ENCODE results near the gene TOX2. TPM values are rescaled to one million over a fixed set of nuclear protein-coding genes. Genes with fewer than 3 reads are reported as not detected.
A peak's percentile ranks its signal among the peaks of the same experiment; 100 is the strongest.

TOX2 gene
- total RNA-seq, 2 donors from 2014 or later, result 4.0 to 5.6 TPM

DNA sequence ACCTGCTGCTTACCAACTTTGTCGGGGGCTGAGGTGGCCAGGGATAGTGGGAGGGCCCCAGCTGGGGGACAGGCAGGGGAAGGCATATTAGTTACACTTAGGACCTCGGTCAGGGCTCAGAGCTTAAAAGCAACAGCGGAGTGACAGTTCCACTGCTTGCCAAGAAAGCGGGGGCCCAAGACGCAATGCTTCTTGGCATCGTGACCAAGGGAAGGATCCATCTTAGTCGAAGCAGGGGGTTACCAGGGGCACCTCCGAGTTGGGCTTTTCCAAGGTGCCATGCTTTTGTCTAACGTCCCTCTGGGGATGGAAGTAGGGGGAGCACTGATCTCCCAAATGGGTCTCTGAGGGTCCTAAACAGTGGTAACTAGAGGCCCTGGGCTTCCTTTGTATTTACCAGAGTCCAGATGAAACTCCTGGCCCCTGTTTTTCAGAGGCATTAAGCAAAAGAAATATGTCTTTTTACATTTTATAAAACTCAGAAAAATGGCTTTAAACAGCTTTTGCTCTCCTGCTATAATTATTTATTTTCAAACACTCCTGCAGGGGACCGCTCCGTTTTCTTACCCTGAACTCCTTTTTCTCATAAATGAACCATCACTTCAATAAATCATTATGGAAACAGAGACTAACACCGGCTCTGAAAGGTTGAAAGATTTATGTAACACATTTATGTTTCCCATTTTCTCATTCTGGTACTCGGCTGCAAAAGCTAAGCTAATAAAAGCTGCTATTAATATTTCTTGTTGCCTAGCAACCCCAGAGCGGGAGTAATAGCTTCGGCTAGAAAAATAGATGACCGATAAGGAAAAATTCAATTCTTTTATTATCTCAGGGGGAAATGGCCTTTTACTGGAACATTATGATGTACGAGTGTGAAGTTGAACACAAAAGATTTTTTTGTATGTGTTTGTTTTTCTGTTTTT lies 100.4 kb downstream of the TOX2 start:
- Mint-ChIP-seq H3K27me3 (peaks cover 8 to 14% of the 10 kb centered on the region in 2 donors), H3K27ac (no peak overlapping the region), H3K36me3 (no peaks in the 10 kb centered on the region), H3K4me3 (no peak overlapping the region), H3K4me1 (ENCODE audit: low read depth in 2 of 2) (peaks cover 36 to 38% of the 10 kb centered on the region in 2 donors), H3K9me3 (no peaks in the 10 kb centered on the region)
- ATAC-seq (no peak), DNase-seq (ENCODE audit: low spot score) (no peak)

- H3K27ac Mint-ChIP-seq, result no peak overlapping the region
- no peaks in the 10 kb centered on the region for H3K36me3 Mint-ChIP-seq
- DNase-seq (ENCODE audit: low spot score), result no peak
- no peaks in the 10 kb centered on the region for H3K9me3 Mint-ChIP-seq
- peaks cover 9 to 12% of the 10 kb centered on the region in 2 donors for H3K27me3 Mint-ChIP-seq
- no peak overlapping the region for H3K4me3 Mint-ChIP-seq
- H3K4me1 Mint-ChIP-seq (ENCODE audit: low read depth in 2 of 2), result peaks cover 33 to 36% of the 10 kb centered on the region in 2 donors
- ATAC-seq, result no peak
Measured at GRCh38 chr20:44015733-44016103, 101.1 kb downstream of the TOX2 start.

GRCh38 chr20:44016525-44016924 lies 101.9 kb downstream of the TOX2 start:
- ATAC-seq, result no peak
- Mint-ChIP-seq H3K4me3 (no peak overlapping the region), H3K27ac (peak overlapping the region; percentile 24 to 72), H3K36me3 (no peaks in the 10 kb centered on the region), H3K9me3 (no peaks in the 10 kb centered on the region), H3K4me1 (ENCODE audit: low read depth in 2 of 2) (peaks cover 28 to 30% of the 10 kb centered on the region in 2 donors), H3K27me3 (peaks cover 6 to 8% of the 10 kb centered on the region in 2 donors)
- DNase-seq (ENCODE audit: low spot score), result no peak

DNA sequence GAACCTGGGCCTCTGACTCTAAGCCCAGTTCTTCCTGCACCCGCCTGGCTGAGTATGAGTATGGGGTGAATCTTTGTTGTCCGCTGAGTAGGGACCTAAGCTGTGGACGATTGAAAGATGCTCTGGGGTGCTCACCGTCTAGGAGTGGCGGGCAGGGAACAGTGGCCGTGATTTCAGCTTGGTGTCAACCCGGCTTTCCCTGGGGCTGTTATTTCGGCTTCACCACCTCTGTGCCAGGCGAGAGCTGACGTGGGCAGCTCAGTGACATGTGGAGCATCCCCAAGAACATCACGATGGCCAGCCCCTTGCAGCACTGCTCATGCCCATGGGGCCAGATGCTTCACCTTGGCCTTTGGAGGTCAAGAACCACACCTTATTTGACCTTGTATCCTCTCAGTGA lies 102.6 kb downstream of the TOX2 start:
- H3K4me1 Mint-ChIP-seq (ENCODE audit: low read depth in 2 of 2), result peaks cover 23 to 29% of the 10 kb centered on the region in 2 donors
- peak overlapping the region in 1 of 2 donors; percentile 24 for H3K27ac Mint-ChIP-seq
- DNase-seq (ENCODE audit: low spot score) (no peak), ATAC-seq (no peak)
- H3K36me3 Mint-ChIP-seq, result no peaks in the 10 kb centered on the region
- H3K27me3 Mint-ChIP-seq, result peaks cover 6 to 8% of the 10 kb centered on the region in 2 donors
- no peaks in the 10 kb centered on the region for H3K9me3 Mint-ChIP-seq
- no peak overlapping the region for H3K4me3 Mint-ChIP-seq

DNA sequence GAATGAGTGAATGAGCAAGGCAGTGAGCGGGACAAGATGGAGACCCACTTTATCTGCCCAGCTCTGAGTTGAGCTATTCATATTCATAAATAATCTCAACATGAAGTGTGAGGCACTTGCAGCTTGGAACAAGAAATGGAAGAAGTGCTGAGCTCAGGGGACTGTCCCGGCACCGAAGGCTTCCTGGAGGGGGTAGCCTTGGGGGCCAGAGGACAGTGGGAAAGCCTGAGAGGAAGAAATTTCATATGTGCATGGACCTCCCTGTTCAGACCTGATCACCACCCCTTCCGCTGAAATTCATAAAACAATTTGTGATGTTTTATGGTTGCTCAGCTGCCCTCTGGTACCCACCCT lies 103.2 kb downstream of the TOX2 start:
- Mint-ChIP-seq H3K27me3 (peaks cover 13% of the 10 kb centered on the region in 2 donors), H3K4me3 (no peak overlapping the region), H3K9me3 (no peaks in the 10 kb centered on the region), H3K4me1 (ENCODE audit: low read depth in 2 of 2) (peaks cover 28 to 36% of the 10 kb centered on the region in 2 donors), H3K36me3 (no peaks in the 10 kb centered on the region), H3K27ac (peak overlapping the region in 1 of 2 donors; percentile 47)
- ATAC-seq (no peak), DNase-seq (ENCODE audit: low spot score) (no peak)

DNA sequence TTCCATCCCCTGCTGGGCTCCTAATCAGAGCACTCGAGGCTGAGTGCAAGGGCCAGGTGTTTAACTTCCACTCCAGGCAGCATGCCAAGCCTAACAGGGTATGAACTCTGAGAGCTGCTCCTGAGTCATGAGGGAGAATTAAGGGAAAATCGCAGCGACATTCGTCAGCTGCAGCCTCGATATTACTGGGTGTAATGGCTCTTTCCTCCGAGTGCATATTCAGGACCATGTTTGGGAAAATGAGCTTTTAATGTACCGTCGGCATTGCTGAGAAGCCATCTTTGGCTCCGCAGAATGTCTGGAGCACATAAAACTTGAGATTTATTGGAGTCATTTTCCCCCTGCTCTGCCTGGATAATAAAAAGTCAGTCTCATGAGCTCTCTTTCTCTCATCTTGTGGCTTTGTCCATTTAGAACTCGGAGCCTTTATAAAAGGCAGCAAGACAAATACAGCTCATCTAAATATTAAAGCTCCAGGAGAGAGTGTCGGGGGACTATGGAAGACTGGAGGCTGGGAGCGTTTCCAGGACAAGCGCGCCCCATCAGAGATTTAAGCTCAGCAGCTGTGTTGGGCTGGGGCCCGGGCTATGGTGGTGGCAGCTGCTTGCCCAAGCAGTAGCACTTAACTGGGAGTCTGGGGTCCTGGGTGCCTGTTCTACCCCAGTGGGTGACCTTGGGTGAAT lies 103.7 kb downstream of the TOX2 start:
- Mint-ChIP-seq H3K9me3 (no peaks in the 10 kb centered on the region), H3K36me3 (no peaks in the 10 kb centered on the region), H3K27ac (peak overlapping the region; percentile 80 to 91), H3K4me1 (ENCODE audit: low read depth in 2 of 2) (peaks cover 29 to 38% of the 10 kb centered on the region in 2 donors), H3K4me3 (peak overlapping the region; percentile 83), H3K27me3 (peaks cover 11 to 15% of the 10 kb centered on the region in 2 donors)
- DNase-seq (ENCODE audit: low spot score) (no peak), ATAC-seq (no peak)

GRCh38 chr20:44018942-44019637 lies 104.4 kb downstream of the TOX2 start:
- Mint-ChIP-seq H3K9me3 (no peaks in the 10 kb centered on the region), H3K27ac (peak overlapping the region; percentile 80 to 91), H3K36me3 (no peaks in the 10 kb centered on the region), H3K4me1 (ENCODE audit: low read depth in 2 of 2) (peaks cover 36 to 42% of the 10 kb centered on the region in 2 donors), H3K4me3 (peak overlapping the region; percentile 83), H3K27me3 (peaks cover 16 to 20% of the 10 kb centered on the region in 2 donors)
- DNase-seq (ENCODE audit: low spot score) (no peak), ATAC-seq (peak in 1 of 2 donors; percentile 11)

GRCh38 chr20:44019638-44020335 lies 105.1 kb downstream of the TOX2 start:
- peak overlapping the region; percentile 80 to 91 for H3K27ac Mint-ChIP-seq
- peaks cover 36 to 42% of the 10 kb centered on the region in 2 donors for H3K4me1 Mint-ChIP-seq (ENCODE audit: low read depth in 2 of 2)
- DNase-seq (ENCODE audit: low spot score), result peak; percentile 70
- peak; percentile 79 to 80 for ATAC-seq
- H3K9me3 Mint-ChIP-seq, result no peaks in the 10 kb centered on the region
- H3K36me3 Mint-ChIP-seq, result no peaks in the 10 kb centered on the region
- peaks cover 23% of the 10 kb centered on the region in 2 donors for H3K27me3 Mint-ChIP-seq
- H3K4me3 Mint-ChIP-seq, result peak overlapping the region; percentile 83

DNA sequence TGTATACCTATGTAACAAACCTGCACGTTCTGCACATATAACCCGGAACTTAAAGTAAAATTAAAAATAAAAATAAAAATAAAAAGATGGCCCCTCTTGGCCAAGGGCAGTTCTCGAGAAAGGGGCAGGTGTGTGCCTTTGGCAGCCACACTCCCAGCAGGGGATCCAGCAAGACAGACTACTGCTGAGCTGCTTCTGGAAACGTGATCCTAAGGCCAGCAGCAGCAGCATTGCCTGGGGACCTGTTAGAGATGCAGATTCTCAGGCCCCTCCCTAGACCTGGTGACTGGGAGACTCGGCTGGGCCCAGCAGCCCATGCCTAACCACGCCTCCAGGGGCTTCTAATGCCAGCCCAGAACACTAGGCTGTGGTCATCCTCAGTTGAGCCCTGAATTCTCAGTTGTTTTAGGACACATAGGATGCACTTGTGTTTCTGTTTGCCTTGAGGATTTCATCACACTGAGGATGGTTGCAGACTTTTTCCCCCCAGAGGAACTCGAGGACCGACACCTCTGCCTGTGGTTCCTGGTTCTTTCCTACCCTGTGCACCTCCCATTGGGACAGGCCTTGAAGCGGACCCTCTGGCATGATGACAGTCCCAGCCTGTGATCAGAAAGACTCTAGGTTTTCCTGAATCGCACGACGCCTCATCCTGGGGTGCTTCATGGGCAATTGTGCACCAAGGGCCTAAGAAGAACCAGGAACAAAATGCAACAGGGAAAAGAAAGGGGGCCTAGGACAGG lies 105.9 kb downstream of the TOX2 start:
- H3K27ac Mint-ChIP-seq, result peak overlapping the region; percentile 72 to 80
- no peaks in the 10 kb centered on the region for H3K9me3 Mint-ChIP-seq
- H3K27me3 Mint-ChIP-seq, result peaks cover 24 to 27% of the 10 kb centered on the region in 2 donors
- H3K4me3 Mint-ChIP-seq, result peak overlapping the region; percentile 83
- H3K36me3 Mint-ChIP-seq, result no peaks in the 10 kb centered on the region
- no peak for ATAC-seq
- no peak for DNase-seq (ENCODE audit: low spot score)
- peaks cover 36 to 42% of the 10 kb centered on the region in 2 donors for H3K4me1 Mint-ChIP-seq (ENCODE audit: low read depth in 2 of 2)

DNA sequence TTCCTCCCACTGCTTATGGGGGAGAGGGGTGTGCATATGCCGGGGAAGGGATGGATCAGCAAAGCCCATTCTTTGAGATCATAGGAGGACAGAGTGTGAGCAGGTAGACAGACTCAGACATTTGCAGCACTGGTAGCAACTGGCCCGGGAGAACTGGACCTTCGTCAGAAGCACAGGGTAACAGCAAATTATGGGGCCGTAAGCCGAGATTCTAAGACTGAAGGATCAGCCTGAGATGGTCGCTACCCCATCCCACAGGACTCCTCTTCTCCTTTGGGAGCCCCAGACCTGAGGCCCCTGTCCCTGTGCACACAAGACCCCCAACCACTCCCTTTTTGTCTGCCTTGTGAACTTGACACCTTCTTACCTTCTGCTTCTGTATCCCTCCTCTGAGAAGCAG lies 106.5 kb downstream of the TOX2 start:
- Mint-ChIP-seq H3K4me3 (peak overlapping the region; percentile 25), H3K4me1 (ENCODE audit: low read depth in 2 of 2) (peaks cover 36 to 42% of the 10 kb centered on the region in 2 donors), H3K36me3 (no peaks in the 10 kb centered on the region), H3K27me3 (peaks cover 24 to 27% of the 10 kb centered on the region in 2 donors), H3K27ac (peak overlapping the region in 1 of 2 donors; percentile 72), H3K9me3 (no peaks in the 10 kb centered on the region)
- DNase-seq (ENCODE audit: low spot score) (no peak), ATAC-seq (no peak)

- no peaks in the 10 kb centered on the region for H3K36me3 Mint-ChIP-seq
- no peak for DNase-seq (ENCODE audit: low spot score)
Measured at GRCh38 chr20:44021900-44022299, 107.2 kb downstream of the TOX2 start.

DNA sequence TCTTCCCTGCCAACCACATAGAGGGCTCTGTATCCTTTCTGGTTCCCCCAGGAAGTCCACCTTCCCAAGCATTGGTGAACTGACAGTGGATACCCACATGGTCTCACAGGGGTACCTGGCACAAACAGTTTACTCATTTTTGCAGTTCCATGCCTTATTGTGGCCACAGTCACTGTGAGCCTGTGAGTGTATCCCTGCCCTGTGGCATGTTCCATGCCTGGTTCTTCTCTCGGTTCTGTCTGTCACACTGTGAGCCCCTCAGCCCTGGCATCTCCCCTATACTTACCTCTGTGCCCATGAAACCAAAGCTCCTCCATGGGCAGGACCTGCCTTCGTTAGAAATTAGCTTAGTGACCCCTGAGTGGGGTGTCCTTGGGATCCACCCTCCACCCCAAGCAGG lies 107.8 kb downstream of the TOX2 start:
- Mint-ChIP-seq H3K9me3 (no peaks in the 10 kb centered on the region), H3K4me3 (no peak overlapping the region), H3K27ac (peak overlapping the region in 1 of 2 donors; percentile 67), H3K36me3 (no peaks in the 10 kb centered on the region), H3K27me3 (peaks cover 23 to 30% of the 10 kb centered on the region in 2 donors), H3K4me1 (ENCODE audit: low read depth in 2 of 2) (peaks cover 37 to 44% of the 10 kb centered on the region in 2 donors)
- ATAC-seq (no peak), DNase-seq (ENCODE audit: low spot score) (no peak)

More at GRCh38 chr20:44021900-44022299, 107.2 kb downstream of the TOX2 start:
- ATAC-seq, result no peak
- no peak overlapping the region for H3K4me3 Mint-ChIP-seq
- no peaks in the 10 kb centered on the region for H3K9me3 Mint-ChIP-seq
- H3K27ac Mint-ChIP-seq, result peak overlapping the region in 1 of 2 donors; percentile 72
- H3K27me3 Mint-ChIP-seq, result peaks cover 22 to 27% of the 10 kb centered on the region in 2 donors
- H3K4me1 Mint-ChIP-seq (ENCODE audit: low read depth in 2 of 2), result peaks cover 36 to 42% of the 10 kb centered on the region in 2 donors
